K562 (cell line): ENCODE data around the gene BPNT1. TPM values are rescaled to one million over a fixed set of nuclear protein-coding genes. Genes with fewer than 3 reads are reported as not detected.

Experiments
- ATAC-seq: fragments of 200-7000 bp; cut with Tn5 transposase; 3 replicates; pipeline ENCODE4 v1.9.1; 2020; ENCODE audit warnings: moderate library complexity
- BruUV-seq: library from RNA; stranded (reverse); fragments of 400-500 nt; replicated peaks from 2 replicates; lab custom pipeline; 2021; lab: Mats Ljungman, UMichigan
- CTCF ChIA-PET: fragments of 300-600 bp; formaldehyde crosslinking; extraction: SDS; loops from one replicate; lab custom pipeline; 2021; ENCODE audit warnings: low intra/inter-chr PET ratio; lab: Yijun Ruan, JAX
- POLR2A ChIA-PET: fragments of 300-600, 350-650 bp; sonication (Branson Sonifier 250); formaldehyde crosslinking; extraction: SDS; loops from one replicate; lab custom pipeline; 2021; ENCODE audit warnings: antibody characterized with exemption, inconsistent platforms; lab: Yijun Ruan, JAX
- DNase-seq, 4 experiments: peaks; one replicate each; pipeline versions ENCODE4 v3.0.0 to v3.0.0-alpha.2; 2011 to 2018; ENCODE audit warnings: low spot score in 3 of 4, mixed read lengths in 3 of 4; ENCODE audit errors: extremely low read depth in 1 of 4
- FAIRE-seq: peaks from 2 replicates; lab custom pipeline; 2011; peaks lifted over from hg19 to GRCh38; lab: Jason Lieb, UNC
- H2AFZ ChIP-seq: 2 replicates; pipeline ENCODE4 v1.6.0; 2011; ENCODE audit warnings: low read depth, low read length, control low read depth, inconsistent platforms
- H3K27ac ChIP-seq: fragments of 200-600 bp; 3 replicates; pipeline ENCODE4 v1.8.0; 2011; ENCODE audit warnings: low read depth, mild to moderate bottlenecking, control low read depth, inconsistent platforms, low read length, moderate library complexity, mixed read lengths; ENCODE audit errors: extremely low read depth
- H3K27me3 ChIP-seq, 2 experiments: fragments of 300-600 bp in 1 of 2; 2 replicates in 1 of 2; 3 replicates in 1 of 2; pipeline versions ENCODE4 v1.6.0 to v1.8.0; 2011; ENCODE audit warnings: inconsistent platforms in 2 of 2, low read length in 2 of 2, mild to moderate bottlenecking in 1 of 2, mixed read lengths in 1 of 2, moderate library complexity in 1 of 2; ENCODE audit not compliant: control insufficient read depth in 2 of 2, insufficient read depth in 2 of 2
- H3K36me3 ChIP-seq: fragments of 300-600 bp; 3 replicates; pipeline ENCODE4 v1.8.0; 2011; ENCODE audit warnings: mild to moderate bottlenecking, low read length, inconsistent platforms; ENCODE audit not compliant: control insufficient read depth, insufficient read depth
- H3K4me1 ChIP-seq, 2 experiments: fragments of 200-600 bp in 1 of 2; replicated peaks in 1 of 2; 2 replicates in 1 of 2; 3 replicates in 1 of 2; pipeline versions ENCODE4 v1.5.1 to v1.8.0; 2011; ENCODE audit warnings: inconsistent platforms in 2 of 2, low read length in 2 of 2, mild to moderate bottlenecking in 1 of 2, mixed read lengths in 1 of 2, moderate library complexity in 1 of 2; ENCODE audit not compliant: control insufficient read depth in 2 of 2, insufficient read depth in 2 of 2
- H3K4me2 ChIP-seq: 2 replicates; pipeline ENCODE4 v1.6.1; 2011; ENCODE audit warnings: low read length, control low read depth, inconsistent platforms, mixed read lengths; ENCODE audit not compliant: insufficient read depth
- H3K4me3 ChIP-seq: fragments of 200-600 bp; sonication (generic), shearing (Covaris generic); 2 replicates; pipeline ENCODE4 v1.5.1; 2016; ENCODE audit warnings: control low read depth, inconsistent platforms
- H3K79me2 ChIP-seq: fragments of 200-600 bp; 3 replicates; pipeline ENCODE4 v1.8.0; 2011; ENCODE audit warnings: low read length, inconsistent platforms; ENCODE audit not compliant: control insufficient read depth, insufficient read depth
- H3K9ac ChIP-seq, 2 experiments: 2 replicates each; pipeline versions ENCODE4 v1.6.0 to v1.6.1; 2011; ENCODE audit warnings: low read depth in 2 of 2, low read length in 2 of 2, control low read depth in 1 of 2, inconsistent platforms in 1 of 2, mild to moderate bottlenecking in 1 of 2, mixed read lengths in 1 of 2; ENCODE audit not compliant: insufficient read depth in 1 of 2
- H3K9me1 ChIP-seq: one replicate; pipeline ENCODE4 v1.6.0; 2011; ENCODE audit warnings: inconsistent platforms, mild to moderate bottlenecking, low read length, moderate library complexity; ENCODE audit not compliant: control insufficient read depth, insufficient read depth
- H3K9me3 ChIP-seq: replicated peaks from 2 replicates; pipeline ENCODE4 v1.5.1; 2011; ENCODE audit warnings: low read depth, low read length, inconsistent platforms; ENCODE audit not compliant: control insufficient read depth, insufficient read depth
- H4K20me1 ChIP-seq: replicated peaks from 2 replicates; pipeline ENCODE4 v1.6.1; 2011; ENCODE audit warnings: low read length, inconsistent platforms, mixed read lengths; ENCODE audit not compliant: control insufficient read depth, insufficient read depth
- CBX3 ChIP-seq, 2 experiments: IDR thresholded peaks; 1 replicate in 1 of 2; 2 replicates in 1 of 2; pipeline ENCODE4 v1.6.1; 2012; ENCODE audit warnings: inconsistent platforms in 2 of 2, low read length in 2 of 2, borderline replicate concordance in 1 of 2, control low read depth in 1 of 2
- EP300 ChIP-seq: IDR thresholded peaks from 2 replicates; pipeline ENCODE4 v1.6.1; 2012; ENCODE audit warnings: low read length, improper control_type of control experiment
- EP400 ChIP-seq: fragments of 450-650 bp; IDR thresholded peaks from 2 replicates; pipeline ENCODE4 v1.6.1; 2017; ENCODE audit warnings: antibody characterized with exemption, mild to moderate bottlenecking, moderate library complexity
- FOXJ3 ChIP-seq: sonication (generic); formaldehyde crosslinking; IDR thresholded peaks from 2 replicates; pipeline ENCODE4 v1.4.0; 2020; ENCODE audit warnings: mild to moderate bottlenecking, missing genetic modification reagents
- GABPB2 ChIP-seq: fragments of 250-450 bp; sonication (Bioruptor Pico); conservative IDR thresholded peaks from 2 replicates; pipeline ENCODE4 v1.5.1; 2021; ENCODE audit warnings: mild to moderate bottlenecking
- ILK ChIP-seq: fragments of 450-650 bp; IDR thresholded peaks from 2 replicates; pipeline ENCODE4 v1.6.1; 2016; ENCODE audit warnings: missing genetic modification characterization, low read depth, mild to moderate bottlenecking, missing compliant biosample characterization, moderate library complexity, borderline replicate concordance
- KLF16 ChIP-seq: IDR thresholded peaks from 2 replicates; pipeline ENCODE4 v1.6.1; 2016; ENCODE audit warnings: antibody characterized with exemption
- MAFF ChIP-seq: IDR thresholded peaks from 2 replicates; pipeline ENCODE4 v1.6.1; 2012; ENCODE audit warnings: low read length, improper control_type of control experiment
- NEUROD1 ChIP-seq: fragments of 150-350 bp; IDR thresholded peaks from 2 replicates; pipeline ENCODE4 v1.6.1; 2014; ENCODE audit warnings: borderline replicate concordance, low read length, low read depth; ENCODE audit not compliant: partially characterized antibody
- OTX1 ChIP-seq: fragments of 450-650 bp; formaldehyde crosslinking; IDR thresholded peaks from 2 replicates; pipeline ENCODE4 v1.4.0; 2022; ENCODE audit warnings: mild to moderate bottlenecking
- SIN3B ChIP-seq: fragments of 450-650 bp; IDR thresholded peaks from 2 replicates; pipeline ENCODE4 v1.6.1; 2017; ENCODE audit warnings: low read depth, mild to moderate bottlenecking, moderate library complexity
- STAG1 ChIP-seq: sonication (generic); formaldehyde crosslinking; IDR thresholded peaks from 2 replicates; pipeline ENCODE4 v1.5.0; 2020; ENCODE audit warnings: missing genetic modification reagents, borderline replicate concordance
- TRIM28 ChIP-seq: fragments of 450-650 bp; IDR thresholded peaks from 2 replicates; pipeline ENCODE4 v1.6.1; 2017
- ZNF24 ChIP-seq: fragments of 450-650 bp; IDR thresholded peaks from 2 replicates; pipeline ENCODE4 v1.6.1; 2016
- ZNF316 ChIP-seq: fragments of 450-650 bp; IDR thresholded peaks from 2 replicates; pipeline ENCODE4 v1.6.1; 2016
- WGBS: fragments of 100-300 bp; shearing (Covaris generic); methylation state at CpG from one replicate; pipeline ENCODE4 v1.1.6; 2016; ENCODE audit warnings: low coverage, mixed read lengths; ENCODE audit not compliant: insufficient coverage; ENCODE audit errors: missing lambda C conversion rate; 5-methylcytosine and 5-hydroxymethylcytosine counted together
- in situ Hi-C: fragments of 300-500 bp; cut with MboI; formaldehyde crosslinking; loops from 4 replicates; pipeline ENCODE4 v1.15.0; 2018; ENCODE audit warnings: inconsistent platforms, mixed read lengths
- intact Hi-C: fragments of 100-400 bp; cut with micrococcal nuclease; formaldehyde crosslinking; loops from 2 replicates; pipeline ENCODE4 v1.14.2; 2022
- polyA plus RNA-seq, 8 experiments: library from polyadenylated mRNA; depleted of rRNA in 4 of 8; stranded (reverse) in 5 of 8; unstranded in 3 of 8; fragments of >200 nt; fragmentation: Nextera tagmentation in 2 of 8; fragmentation: Illumina TruSeq in 1 of 8; extraction: Ambion mirVana in 2 of 8; extraction: Trizol in 1 of 8; gene quantifications; 2 replicates each; pipeline versions ENCODE4 v1.2.1 to v1.2.3, GENCODE V29; 2011 to 2014; ENCODE audit warnings: inconsistent platforms in 1 of 8, missing spikeins in 1 of 8
- total RNA-seq, 7 experiments: library from RNA; depleted of rRNA in 6 of 7; stranded (reverse); fragments of >200 nt in 6 of 7; fragmentation: Illumina TruSeq in 2 of 7; extraction: Trizol in 2 of 7; gene quantifications; 2 replicates each; pipeline versions ENCODE4 v1.2.1 to v1.2.3, GENCODE V29; 2011 to 2021; ENCODE audit warnings: low replicate concordance in 1 of 7
- TF ChIP-seq, protein P1 (sequence below): fragments of 450-650 bp; formaldehyde crosslinking; IDR thresholded peaks from 2 replicates; pipeline ENCODE4 v1.4.0; 2020; ENCODE audit warnings: mild to moderate bottlenecking

Gene BPNT1
- total and polyA plus RNA-seq, 9 of the 15 experiments (the other 6 are each of a cell fraction or from before 2014, with no cell fraction given): 30.2 to 73.8 (median 40.5) TPM

DNA sequence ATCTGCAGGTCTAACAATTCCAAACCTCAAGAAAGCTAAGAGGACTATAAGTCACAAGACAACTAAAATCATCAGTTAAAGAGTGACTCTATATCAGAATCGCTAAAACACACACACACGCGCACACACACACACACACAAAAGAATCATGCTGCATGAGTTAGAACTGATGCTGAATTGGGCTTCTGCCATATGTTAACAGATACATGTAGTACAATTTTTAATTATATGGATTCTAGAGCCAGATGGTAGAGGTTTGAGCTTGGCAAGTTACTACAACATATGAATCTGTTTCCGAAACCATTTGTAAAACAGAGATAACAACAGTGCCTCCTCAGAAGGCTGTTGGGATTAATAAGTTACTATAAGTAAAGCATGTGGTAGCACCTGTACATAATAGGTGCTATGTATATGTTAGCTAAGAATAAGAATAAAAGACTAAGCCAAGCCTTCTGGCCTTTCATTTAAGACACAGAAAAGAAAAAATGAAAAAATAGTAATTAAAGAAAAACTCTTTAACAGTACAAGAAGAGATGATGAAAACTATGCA, 61.2 kb downstream of the BPNT1 start:
- H3K9me3 ChIP-seq: no peaks in the 10 kb centered on the region
- ChIA-PET POLR2A (interaction anchor here (0.6 to 1.2 kb wide), 2 partner anchors 11 to 13 kb away, joined by 3 to 12 read pairs; no protein-coding TSS in a partner anchor), CTCF (no interaction called here)
- H3K36me3 ChIP-seq: peaks cover 77% of the 10 kb centered on the region
- H3K4me3 ChIP-seq: no peak overlapping the region
- no peaks in the 10 kb centered on the region for H3K9me1 ChIP-seq
- DNase-seq (no peak), FAIRE-seq (no peak), ATAC-seq (no peak)
- no peak overlapping the region for H3K4me2 ChIP-seq
- intact Hi-C loops: no loop called here
- H3K79me2 ChIP-seq: peaks cover 9% of the 10 kb centered on the region; the same call in 2 of the 3 replicates
- no peaks in the 10 kb centered on the region for H3K27me3 ChIP-seq
- no peak overlapping the region for H2AFZ ChIP-seq
- WGBS: 95% methylated on average over 4 of the region's 4 CpGs
- TF ChIP-seq SIN3B (no peak), GABPB2 (no peak), NEUROD1 (no peak)
- TF ChIP-seq, protein P1, sequence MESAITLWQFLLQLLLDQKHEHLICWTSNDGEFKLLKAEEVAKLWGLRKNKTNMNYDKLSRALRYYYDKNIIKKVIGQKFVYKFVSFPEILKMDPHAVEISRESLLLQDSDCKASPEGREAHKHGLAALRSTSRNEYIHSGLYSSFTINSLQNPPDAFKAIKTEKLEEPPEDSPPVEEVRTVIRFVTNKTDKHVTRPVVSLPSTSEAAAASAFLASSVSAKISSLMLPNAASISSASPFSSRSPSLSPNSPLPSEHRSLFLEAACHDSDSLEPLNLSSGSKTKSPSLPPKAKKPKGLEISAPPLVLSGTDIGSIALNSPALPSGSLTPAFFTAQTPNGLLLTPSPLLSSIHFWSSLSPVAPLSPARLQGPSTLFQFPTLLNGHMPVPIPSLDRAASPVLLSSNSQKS (CRISPR knock-in tag): no peak
- no peak overlapping the region for H3K9ac ChIP-seq
- in situ Hi-C loops: no loop called here
- H4K20me1 ChIP-seq: no peaks in the 10 kb centered on the region
- H3K4me1 ChIP-seq: no peaks in the 10 kb centered on the region
- no TSS peak for BruUV-seq
- H3K27ac ChIP-seq: no peak overlapping the region

DNA sequence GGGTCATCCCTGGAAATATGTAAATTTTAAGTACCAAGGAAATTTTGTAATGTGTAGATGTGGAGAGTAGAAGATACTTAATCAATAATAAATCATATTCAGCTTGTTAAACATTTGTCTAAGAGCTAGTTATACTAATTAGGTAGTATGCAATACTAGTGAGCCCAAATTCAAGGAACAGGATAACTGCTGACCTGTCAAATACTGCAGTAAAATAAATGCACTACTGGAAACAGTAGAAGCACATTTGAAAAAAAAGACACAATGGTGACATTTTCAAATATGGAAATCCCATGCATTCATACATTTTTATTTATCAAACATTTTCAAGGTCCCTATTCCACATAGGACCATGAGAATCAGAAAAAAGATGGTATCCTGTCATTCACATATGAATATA, 70.5 kb downstream of the BPNT1 start:
- Histone ChIP-seq H2AFZ (no peak overlapping the region), H3K4me2 (no peak overlapping the region), H3K9ac (no peak overlapping the region), H3K79me2 (0 out of 3 replicates have a peak, but pooled peaks cover 2% of the 10 kb centered on the region), H3K9me1 (no peaks in the 10 kb centered on the region), H4K20me1 (no peaks in the 10 kb centered on the region), H3K27me3 (no peaks in the 10 kb centered on the region), H3K27ac (no peak overlapping the region), H3K4me3 (no peak overlapping the region), H3K36me3 (peaks cover 93% of the 10 kb centered on the region), H3K4me1 (no peaks in the 10 kb centered on the region), H3K9me3 (no peaks in the 10 kb centered on the region)
- DNase-seq (no peak), FAIRE-seq (no peak), ATAC-seq (no peak)
- POLR2A ChIA-PET: interaction anchor here (0.9 kb wide), 1 partner anchor 25 kb away, joined by 3 read pairs; no protein-coding TSS in a partner anchor
- no TSS peak for BruUV-seq
- CTCF ChIA-PET: no interaction called here
- intact Hi-C loops (no loop called here), in situ Hi-C loops (no loop called here)
- TF ChIP-seq CBX3 (IDR thresholded peaks at IDR 0.05; ENCODE audit: borderline replicate concordance in 1 of 2, low read length in 2 of 2): no peak
- no peak for TF ChIP-seq ILK
- no peak for TF ChIP-seq ZNF24
- peak; percentile 63; the same call in 1 of the 2 replicates for TF ChIP-seq MAFF
- no peak for TF ChIP-seq OTX1 (CRISPR knock-in tag)
- no peak for TF ChIP-seq KLF16
- no peak for TF ChIP-seq EP400
- TF ChIP-seq ZNF316: peak; percentile 86
- TF ChIP-seq FOXJ3: no peak
- TF ChIP-seq TRIM28: no peak
- no peak for TF ChIP-seq STAG1
- no peak for TF ChIP-seq EP300
